ENCODE data around the gene PHF2. TPM values are rescaled to one million over a fixed set of nuclear protein-coding genes. Genes with fewer than 3 reads are reported as not detected.

PHF2 gene
- total and polyA plus RNA-seq, 2 experiments from 2014 or later, result 4.3 to 11.8 TPM

- no peaks in the 10 kb centered on the region for H3F3A ChIP-seq (replicated peaks; ENCODE audit: low read depth)
- Mint-ChIP-seq H3K27me3 (ENCODE audit: insufficient read depth, low read depth, poor library complexity) (peaks cover 10% of the 10 kb centered on the region), H3K36me3 (ENCODE audit: low read depth) (peaks cover 26% of the 10 kb centered on the region), H3K4me1 (peaks cover 5% of the 10 kb centered on the region; the same call in 2 of the 3 replicates), H3K9me3 (no peaks in the 10 kb centered on the region), H3K4me3 (no peak overlapping the region), H3K27ac (no peak overlapping the region)
- ATAC-seq (no peak), DNase-seq (ENCODE audit: low spot score) (no peak)
- no peak overlapping the region for H3K4me2 ChIP-seq
- no peaks in the 10 kb centered on the region for H3K27me3 ChIP-seq (ENCODE audit: insufficient read depth)
- no peak overlapping the region for H3K4me3 ChIP-seq
- no peaks in the 10 kb centered on the region for H3K9me2 ChIP-seq (ENCODE audit: insufficient read depth)
- H3K4me1 ChIP-seq (ENCODE audit: insufficient read depth), result no peaks in the 10 kb centered on the region
- H3K27ac ChIP-seq (ENCODE audit: low read depth), result no peak overlapping the region
- peaks cover 22% of the 10 kb centered on the region for H3K79me2 ChIP-seq (replicated peaks; ENCODE audit: insufficient read depth)
- H4K20me1 ChIP-seq (replicated peaks; ENCODE audit: insufficient read depth), result peaks cover 3% of the 10 kb centered on the region
- no peak for TF ChIP-seq POLR2AphosphoS5 (IDR thresholded peaks at IDR 0.05; ENCODE audit: low read depth)
- no peak for TF ChIP-seq EZH2phosphoT487 (IDR thresholded peaks at IDR 0.05; ENCODE audit: unreplicated experiment)
- TF ChIP-seq JUNB (IDR thresholded peaks at IDR 0.05; ENCODE audit: unreplicated experiment), result no peak
- no peak for TF ChIP-seq REST (IDR thresholded peaks at IDR 0.05; ENCODE audit: unreplicated experiment)
- no peak for TF ChIP-seq ZNF114 (CRISPR knock-in tag; IDR thresholded peaks at IDR 0.05)
- no peak for TF ChIP-seq ETS1 (IDR thresholded peaks at IDR 0.05)
- TF ChIP-seq EZH2 (IDR thresholded peaks at IDR 0.05; ENCODE audit: low read depth, unreplicated experiment), result no peak
- TF ChIP-seq ZNF462 (CRISPR knock-in tag; IDR thresholded peaks at IDR 0.05), result no peak
- no peak for TF ChIP-seq CREB1 (CRISPR knock-in tag; IDR thresholded peaks at IDR 0.05; ENCODE audit: low read depth)
- no peak for TF ChIP-seq NANOG (IDR thresholded peaks at IDR 0.05; ENCODE audit: borderline replicate concordance)
- TF ChIP-seq ZNF331 (CRISPR knock-in tag; IDR thresholded peaks at IDR 0.05; ENCODE audit: low read depth), result no peak
- no peak overlapping the region for H2AFZ ChIP-seq
- H3K36me3 ChIP-seq (ENCODE audit: insufficient read depth), result peaks cover 10% of the 10 kb centered on the region
Observed at GRCh38 chr9:93543117-93543516, 33.3 kb upstream of the PHF2 start.
